ENCODE data around the gene TMED5. TPM values are rescaled to one million over a fixed set of nuclear protein-coding genes. Genes with fewer than 3 reads are reported as not detected.
A peak's percentile ranks its signal among the peaks of the same experiment; 100 is the strongest.

The TMED5 gene
- total and polyA plus RNA-seq, 2 of the 4 experiments (the other 2 are of a cell fraction): 20.1 to 38.1 TPM

- no peak for TF ChIP-seq ELK1 (IDR thresholded peaks at IDR 0.05; ENCODE audit: borderline replicate concordance, low read depth, low read length)
Measured at GRCh38 chr1:93179886-93180722, at the start of gene TMED5 (continued).

GRCh38 chr1:93223023-93223675, 42.9 kb upstream of the TMED5 start:
- in situ Hi-C loops (cut with MboI; ENCODE audit: low sequenced_read_pairs): no loop called here
- Histone ChIP-seq H2BK5ac (ENCODE audit: low read depth, low read length, poor library complexity, severe bottlenecking) (peak overlapping the region; percentile 68), H2AFZ (replicated peaks; ENCODE audit: low read length, poor library complexity) (no peak overlapping the region), H3K9me1 (ENCODE audit: insufficient read depth, low read length) (0 out of 2 replicates have a peak, but pooled peaks cover 3% of the 10 kb centered on the region), H4K8ac (ENCODE audit: low read depth in 2 of 2, low read length in 2 of 2) (no peak overlapping the region; a peak in 1 of 4 replicates), H3K9me3 (ENCODE audit: control insufficient read depth, insufficient read depth, low read length) (no peaks in the 10 kb centered on the region), H4K20me1 (ENCODE audit: insufficient read depth, low read length) (no peaks in the 10 kb centered on the region), H3K27ac (ENCODE audit: insufficient read depth, low read length) (no peak overlapping the region; the same call in 1 of the 2 replicates), H3K18ac (ENCODE audit: low read depth, low read length) (peak overlapping the region; percentile 89; the same call in 1 of the 2 replicates), H2BK120ac (ENCODE audit: low read depth, low read length) (no peak overlapping the region), H3K36me3 (ENCODE audit: control insufficient read depth, insufficient read depth, low read length) (peaks cover 4% of the 10 kb centered on the region), H2BK15ac (ENCODE audit: low read depth, low read length) (no peak overlapping the region), H3K4me1 (ENCODE audit: control insufficient read depth, insufficient read depth, low read length) (no peaks in the 10 kb centered on the region; the same call in 1 of the 2 replicates), H3K79me1 (ENCODE audit: low read depth in 1 of 2, low read length in 2 of 2) (no peaks in the 10 kb centered on the region), H3K9ac (ENCODE audit: low read depth, low read length) (no peak overlapping the region), H2AK5ac (ENCODE audit: low read depth, low read length) (no peak overlapping the region), H3K27me3 (ENCODE audit: control insufficient read depth, insufficient read depth, low read length) (no peaks in the 10 kb centered on the region), H3K4me3 (ENCODE audit: insufficient read depth, low read depth, low read length) (no peak overlapping the region), H2BK20ac (ENCODE audit: low read depth, low read length) (no peak overlapping the region), H4K5ac (ENCODE audit: low read depth, low read length) (no peak overlapping the region), H3K56ac (ENCODE audit: extremely low read depth, insufficient read depth, low read length) (no peak overlapping the region), H3K23ac (ENCODE audit: low read depth, low read length) (no peak overlapping the region), H3K4ac (ENCODE audit: low read depth, low read length) (no peak overlapping the region), H2AK9ac (replicated peaks; ENCODE audit: low read depth, low read length, poor library complexity) (no peak overlapping the region), H4K91ac (ENCODE audit: insufficient read depth, low read depth, low read length) (no peak overlapping the region), H3K14ac (replicated peaks; ENCODE audit: low read depth, low read length) (no peak overlapping the region), H3K4me2 (ENCODE audit: low read depth, low read length) (no peak overlapping the region)
- no peak for TF ChIP-seq MXI1 (IDR thresholded peaks at IDR 0.05; ENCODE audit: borderline replicate concordance, low read depth, low read length)
- no peak for DNase-seq
- BruUV-seq (replicated peaks): no TSS peak
- intact Hi-C loops (cut with micrococcal nuclease): no loop called here
- ChIA-PET POLR2A (ENCODE audit: unreplicated experiment) (no interaction called here), CTCF (interaction anchor here (0.6 to 1.1 kb wide), 2 partner anchors 8 to 16 kb away, joined by 4 to 11 read pairs; no protein-coding TSS in a partner anchor)
- dilution Hi-C loops (cut with HindIII; ENCODE audit: low sequenced_read_pairs, unreplicated experiment): no loop called here
- ATAC-seq (ENCODE audit: low read depth): no peak
- no CpG with 5 or more reads among the region's 2 CpGs for WGBS, 2 experiments (ENCODE audit: extremely low coverage in 2 of 2, insufficient read length in 1 of 2)

All from IMR-90 (cell line).